Ureter (tissue), 1 donor: ENCODE measurements around the gene SLC39A11. TPM values are rescaled to one million over a fixed set of nuclear protein-coding genes. Genes with fewer than 3 reads are reported as not detected.
A peak's percentile ranks its signal among the peaks of the same experiment; 100 is the strongest.
"Not testable (repeated sequence)": the region's sequence is repeated elsewhere in the genome, so short reads cannot be mapped to it uniquely, and the experiment has no call there.

Experiments
- DNase-seq: peaks from one replicate; pipeline ENCODE4 v3.0.0-alpha.2; 2020; ENCODE audit warnings: low spot score
- total RNA-seq: library from RNA; stranded (reverse); gene quantifications from one replicate; pipeline ENCODE4 v1.2.4, GENCODE V29; 2023
- donor health status: DM: yes; HTN: yes; CAD: no.

The SLC39A11 gene
- total RNA-seq, 1 donor from 2014 or later: 60.3 TPM

DNA sequence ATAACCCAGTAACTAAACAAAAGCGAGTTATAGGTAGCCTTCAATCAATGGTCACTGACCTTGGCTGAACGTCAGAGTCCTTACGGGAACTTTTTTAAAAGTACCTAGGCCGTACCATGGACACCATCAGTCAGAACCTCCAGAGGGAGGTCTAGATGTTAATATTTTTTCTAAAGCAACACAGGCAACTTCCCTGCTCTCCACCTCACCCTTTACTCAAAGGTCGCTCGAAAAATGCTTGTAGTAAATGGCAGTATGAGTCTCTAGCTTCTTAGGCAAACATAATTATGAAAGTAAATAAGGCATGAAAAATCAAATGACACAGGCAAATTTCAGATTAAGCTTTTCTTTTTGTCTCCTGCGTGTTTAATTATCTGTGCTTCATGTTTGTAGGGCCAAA is 82.1 kb downstream of the SLC39A11 start:
- no peak for DNase-seq

DNA sequence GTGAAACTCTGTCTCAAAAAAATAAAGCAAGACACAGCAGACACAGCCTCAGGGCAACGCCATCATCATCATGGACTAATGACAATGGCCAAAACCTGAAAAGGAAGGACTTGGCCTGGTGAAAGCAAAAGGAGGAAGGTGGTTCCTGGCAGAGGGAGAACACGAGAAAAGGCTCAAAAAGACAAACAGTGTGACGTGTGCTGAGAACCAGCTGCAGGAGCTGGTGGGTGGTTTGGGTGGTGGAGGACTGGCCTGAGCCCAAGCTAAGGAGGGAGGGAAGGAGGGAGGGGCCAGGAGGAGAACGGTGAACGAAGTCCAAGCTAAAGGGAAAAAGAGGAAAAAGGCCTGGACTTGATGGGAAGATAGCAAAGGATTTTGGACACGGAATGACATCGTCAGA is 85.1 kb downstream of the SLC39A11 start:
- DNase-seq: no peak

DNA sequence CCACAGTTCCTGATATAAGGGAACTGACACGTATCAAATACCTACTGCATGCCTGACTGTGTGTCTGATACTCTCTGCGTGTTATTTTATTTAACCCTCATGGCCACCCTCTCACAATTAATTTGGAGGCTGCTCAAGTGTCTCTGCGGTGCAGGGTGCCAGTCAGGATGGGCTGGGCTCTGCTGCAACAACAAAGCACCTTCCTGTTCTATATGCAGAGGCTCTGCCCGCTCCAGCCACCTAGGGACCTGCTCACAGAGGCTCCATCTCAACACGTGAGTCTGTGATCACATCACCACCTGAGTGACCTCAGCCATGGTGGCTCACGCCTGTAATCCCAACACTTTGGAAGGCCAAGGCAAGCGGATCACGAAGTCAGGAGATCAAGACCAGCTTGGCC is 87.1 kb downstream of the SLC39A11 start:
- DNase-seq: no peak

DNA sequence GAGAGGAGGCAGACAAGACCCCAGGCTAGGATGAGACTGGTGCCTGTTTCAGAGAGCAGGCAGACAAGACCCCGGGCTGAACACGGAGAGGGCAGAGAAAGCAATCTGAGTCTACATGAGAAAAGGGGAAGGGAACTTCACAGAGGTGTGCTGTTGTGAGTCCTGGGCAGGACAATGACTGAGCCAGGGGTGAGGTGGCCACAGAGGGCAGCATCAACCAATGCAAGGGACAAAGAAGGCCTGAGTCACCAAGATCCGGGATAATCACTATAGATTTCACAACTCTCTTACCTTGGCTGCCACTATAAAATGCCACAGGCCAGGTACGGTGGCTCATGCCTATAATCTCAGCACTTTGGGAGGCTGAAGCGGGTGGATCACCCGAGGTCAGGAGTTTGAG is 89.0 kb downstream of the SLC39A11 start:
- DNase-seq: no peak

DNA sequence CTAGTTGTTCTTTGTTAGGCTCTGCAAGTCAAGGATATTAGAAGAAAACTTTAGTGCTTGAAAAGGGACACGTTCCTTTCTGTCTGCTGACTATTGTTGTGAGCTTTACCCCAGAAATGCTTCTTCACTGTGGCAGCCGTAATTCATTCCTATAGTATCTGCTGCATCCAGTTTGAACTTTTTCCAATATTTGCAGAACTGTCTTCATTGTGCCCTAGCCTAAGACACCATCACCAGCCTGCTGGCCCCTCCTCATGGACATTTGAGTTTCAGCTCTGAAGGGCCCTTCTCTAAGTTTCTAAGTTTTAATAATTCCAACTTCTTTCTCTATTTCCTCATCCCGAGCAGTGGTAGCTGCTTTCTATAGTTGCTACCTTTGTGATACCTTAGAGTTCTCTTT is 91.7 kb downstream of the SLC39A11 start:
- DNase-seq: no peak

DNA sequence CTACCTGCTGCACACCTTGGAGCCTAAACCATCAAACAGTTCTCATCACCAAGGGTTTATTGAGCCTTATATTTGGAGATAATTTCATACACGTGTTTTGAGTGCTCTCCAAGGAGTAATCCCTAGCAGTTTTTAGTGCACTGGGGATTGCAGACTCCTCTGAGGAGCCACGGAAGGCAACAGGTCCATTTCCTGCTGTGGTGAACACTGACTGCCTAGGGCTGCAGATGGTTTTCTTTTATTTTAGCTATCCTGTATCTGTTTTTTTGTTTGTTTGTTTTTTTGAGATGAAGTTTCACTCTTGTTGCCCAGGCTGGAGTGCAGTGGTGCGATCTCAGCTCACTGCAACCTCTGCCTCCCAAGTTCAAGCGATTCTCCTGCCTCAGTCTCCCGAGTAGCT is 93.0 kb downstream of the SLC39A11 start:
- not testable (repeated sequence) for DNase-seq

DNA sequence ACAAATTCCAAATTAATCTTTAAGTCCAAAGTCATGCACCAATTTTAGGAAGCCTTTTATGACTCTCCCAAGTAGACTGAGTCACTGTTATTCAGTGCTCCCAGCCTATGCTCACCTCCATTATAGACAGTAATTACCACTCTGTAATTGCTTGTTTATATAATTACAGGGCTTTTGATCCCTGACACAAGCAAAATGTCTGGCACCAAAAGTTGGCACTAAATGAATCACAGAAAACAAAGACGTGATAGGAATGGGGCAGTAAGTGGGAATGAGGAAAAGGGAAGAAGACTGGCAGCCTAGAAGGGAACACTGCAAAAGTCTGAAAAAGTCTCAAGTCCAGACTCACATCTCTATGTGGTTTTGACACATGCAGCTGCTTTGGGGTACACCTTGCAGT is 94.1 kb downstream of the SLC39A11 start:
- DNase-seq: no peak

DNA sequence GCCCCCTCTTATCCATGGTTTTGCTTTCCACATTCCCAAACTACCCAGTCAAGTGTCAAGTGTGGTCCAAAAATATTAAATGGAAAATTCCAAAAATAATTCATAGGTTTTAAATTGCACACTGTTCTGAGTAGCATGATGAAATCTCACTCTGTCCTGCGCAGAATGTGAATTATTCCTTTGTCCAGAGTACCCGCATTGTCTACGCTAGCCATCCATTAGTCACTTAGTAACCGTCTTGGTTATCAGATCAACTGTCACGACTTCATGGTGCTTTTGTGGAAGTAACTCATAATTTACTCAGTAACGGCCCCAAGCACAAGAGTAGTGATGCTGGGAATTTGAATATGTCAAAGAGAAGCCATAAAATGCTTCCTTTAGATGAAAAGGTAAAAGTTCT is 94.9 kb downstream of the SLC39A11 start:
- DNase-seq: no peak

DNA sequence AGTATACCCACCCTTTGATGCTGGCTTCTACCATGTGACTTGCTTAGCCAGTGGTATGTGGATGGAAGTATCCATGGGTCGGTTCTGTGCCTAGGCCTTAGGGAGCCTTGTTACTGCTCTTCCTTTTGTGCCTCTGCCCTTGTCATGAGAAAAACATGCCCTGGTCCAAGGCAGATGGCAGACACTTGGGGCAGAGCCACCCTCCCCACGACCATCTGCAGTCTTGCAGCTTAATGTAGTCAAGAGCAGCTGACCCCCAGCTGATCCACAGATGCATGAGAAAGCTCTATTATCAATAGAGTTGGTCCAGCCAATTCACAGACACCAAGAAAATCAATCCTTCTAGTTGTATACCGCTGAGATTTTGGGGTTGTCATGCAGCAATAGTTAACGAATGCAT is 95.7 kb downstream of the SLC39A11 start:
- no peak for DNase-seq

DNA sequence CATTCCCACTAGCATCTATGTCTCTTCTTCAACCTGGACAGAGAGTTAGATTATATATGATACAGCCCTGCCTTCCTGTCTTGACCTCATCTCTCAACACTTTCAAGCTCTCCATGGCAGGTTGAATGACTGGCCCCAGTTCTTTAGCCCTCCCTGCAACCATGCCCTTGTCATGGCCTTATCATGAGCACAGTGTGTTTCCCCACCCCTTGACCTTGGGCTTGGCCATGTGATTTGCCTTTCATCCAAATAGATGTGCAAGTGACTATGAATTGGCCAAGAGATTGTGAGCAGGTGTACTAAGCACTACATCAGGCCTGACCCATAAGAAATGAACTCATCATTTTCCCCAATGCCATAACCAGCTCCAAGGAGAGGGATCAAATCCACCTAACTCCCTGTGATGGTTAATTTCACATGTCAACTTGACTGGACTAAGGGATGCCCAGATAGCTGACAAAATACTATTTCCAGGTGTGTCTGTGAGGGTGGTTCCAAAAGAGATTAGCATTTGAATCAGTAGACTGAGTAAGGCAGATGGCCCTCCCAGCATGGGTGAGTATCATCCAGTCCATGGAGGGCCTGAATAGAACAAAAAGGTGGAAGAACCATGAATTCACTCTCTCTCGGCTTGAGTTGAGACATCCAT is 97.4 kb downstream of the SLC39A11 start:
- no peak for DNase-seq

DNA sequence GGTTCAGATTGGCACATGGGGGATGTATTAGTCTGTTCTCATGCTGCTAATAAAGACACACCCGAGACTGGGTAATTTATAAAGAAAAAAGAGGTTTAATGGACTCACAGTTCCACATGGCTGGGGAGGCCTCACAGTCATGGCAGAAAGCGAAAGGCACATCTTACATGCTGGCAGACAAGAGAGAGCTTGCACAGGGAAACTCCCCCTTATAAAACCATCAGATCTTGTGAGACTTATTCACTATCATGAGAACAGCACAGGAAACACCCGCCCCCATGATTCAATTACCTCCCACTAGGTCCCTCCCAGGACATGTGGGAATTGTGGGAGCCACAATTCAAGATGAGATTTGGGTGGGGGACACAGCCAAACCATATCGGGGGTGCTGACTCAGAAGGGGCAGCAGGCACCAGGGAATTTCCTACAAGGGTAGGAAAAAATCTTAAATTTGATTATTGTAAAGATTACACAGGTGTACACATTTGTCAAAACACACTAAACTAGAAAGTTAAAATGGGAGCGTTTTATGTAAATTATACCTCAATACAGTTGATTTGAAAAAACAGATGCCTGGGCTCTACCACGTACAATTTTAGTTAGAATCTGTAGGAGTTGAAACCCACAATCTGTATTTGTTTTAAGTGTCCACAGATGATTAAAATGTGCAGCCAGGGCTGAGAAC is 99.6 kb downstream of the SLC39A11 start:
- DNase-seq: not testable (repeated sequence)

DNA sequence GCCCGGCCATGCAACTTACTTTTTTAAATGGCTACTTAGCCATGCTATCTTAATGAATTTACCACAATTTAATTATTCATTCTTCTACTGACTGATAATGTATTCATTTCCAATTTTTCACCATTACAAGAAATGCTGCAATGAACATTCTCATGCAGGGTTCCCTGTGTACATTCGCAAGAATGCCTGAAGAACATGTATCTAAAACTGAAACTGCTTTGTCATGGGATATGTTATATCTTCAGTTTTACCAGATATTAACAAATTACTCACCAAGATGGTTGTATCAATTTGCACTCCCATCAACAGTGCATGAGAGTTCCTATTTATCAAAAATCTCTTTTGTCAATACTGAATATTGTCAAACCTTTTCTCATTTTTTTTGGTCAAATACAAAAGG is 100.8 kb downstream of the SLC39A11 start:
- no peak for DNase-seq

DNA sequence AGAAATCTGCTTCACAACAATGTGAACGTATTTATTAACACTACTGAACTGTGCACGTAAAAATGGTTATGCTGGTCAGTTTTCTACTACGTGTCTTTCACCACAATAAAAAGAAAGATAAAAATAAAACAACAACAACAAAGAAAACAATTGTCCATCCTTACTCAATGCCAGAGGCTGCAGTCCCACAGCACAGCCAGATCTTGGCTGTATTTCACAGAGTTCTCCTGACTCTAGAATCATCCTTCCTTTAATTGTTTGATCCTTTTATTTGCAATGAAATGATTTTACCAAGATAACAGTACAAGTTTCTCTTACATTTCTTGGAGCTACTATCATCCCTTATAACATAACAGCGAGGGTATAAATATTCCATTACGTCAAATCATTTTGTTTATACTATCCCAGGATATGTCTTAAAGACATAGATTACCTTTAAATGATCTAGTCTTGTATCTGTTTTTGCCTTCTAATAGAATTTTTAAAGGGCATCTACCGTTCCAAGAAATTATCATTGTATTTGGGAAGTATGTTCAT is 103.3 kb downstream of the SLC39A11 start:
- DNase-seq: no peak

DNA sequence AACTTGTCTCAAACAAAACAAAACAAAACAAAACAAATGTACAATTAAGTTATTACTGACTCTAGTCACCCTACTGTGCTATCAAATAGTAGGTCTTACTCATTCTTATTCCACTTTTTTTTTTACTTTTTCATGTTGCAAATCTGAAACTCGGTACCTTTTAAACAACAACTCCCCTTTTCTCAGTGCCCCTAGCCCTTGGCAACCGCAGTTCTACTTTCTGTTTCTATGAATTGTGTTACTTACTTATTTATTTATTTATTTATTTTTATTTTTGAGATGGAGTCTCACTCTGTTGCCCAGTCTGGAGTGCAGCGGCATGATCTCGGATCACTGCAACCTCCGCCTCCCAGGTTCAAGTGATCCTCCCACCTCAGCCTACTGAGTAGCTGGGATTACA is 104.0 kb downstream of the SLC39A11 start:
- DNase-seq: no peak

DNA sequence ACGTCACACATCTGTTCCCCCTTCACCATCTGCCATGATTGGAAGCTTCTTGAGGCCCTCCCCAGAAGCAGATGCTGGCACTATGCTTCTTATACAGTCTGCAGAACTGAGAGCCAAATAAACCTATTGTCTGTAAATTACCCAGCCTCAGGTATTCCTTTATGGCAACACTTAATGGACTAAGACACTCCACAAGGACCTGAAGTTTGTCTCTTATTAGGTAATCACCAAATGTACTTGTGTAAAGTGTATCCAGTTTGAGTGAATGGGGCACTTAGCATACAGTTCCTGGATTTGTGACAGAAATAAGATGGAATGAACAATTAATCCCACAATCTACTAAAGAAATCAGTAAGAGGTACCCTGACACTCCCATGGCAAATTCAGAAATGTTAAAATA is 105.3 kb downstream of the SLC39A11 start:
- no peak for DNase-seq

DNA sequence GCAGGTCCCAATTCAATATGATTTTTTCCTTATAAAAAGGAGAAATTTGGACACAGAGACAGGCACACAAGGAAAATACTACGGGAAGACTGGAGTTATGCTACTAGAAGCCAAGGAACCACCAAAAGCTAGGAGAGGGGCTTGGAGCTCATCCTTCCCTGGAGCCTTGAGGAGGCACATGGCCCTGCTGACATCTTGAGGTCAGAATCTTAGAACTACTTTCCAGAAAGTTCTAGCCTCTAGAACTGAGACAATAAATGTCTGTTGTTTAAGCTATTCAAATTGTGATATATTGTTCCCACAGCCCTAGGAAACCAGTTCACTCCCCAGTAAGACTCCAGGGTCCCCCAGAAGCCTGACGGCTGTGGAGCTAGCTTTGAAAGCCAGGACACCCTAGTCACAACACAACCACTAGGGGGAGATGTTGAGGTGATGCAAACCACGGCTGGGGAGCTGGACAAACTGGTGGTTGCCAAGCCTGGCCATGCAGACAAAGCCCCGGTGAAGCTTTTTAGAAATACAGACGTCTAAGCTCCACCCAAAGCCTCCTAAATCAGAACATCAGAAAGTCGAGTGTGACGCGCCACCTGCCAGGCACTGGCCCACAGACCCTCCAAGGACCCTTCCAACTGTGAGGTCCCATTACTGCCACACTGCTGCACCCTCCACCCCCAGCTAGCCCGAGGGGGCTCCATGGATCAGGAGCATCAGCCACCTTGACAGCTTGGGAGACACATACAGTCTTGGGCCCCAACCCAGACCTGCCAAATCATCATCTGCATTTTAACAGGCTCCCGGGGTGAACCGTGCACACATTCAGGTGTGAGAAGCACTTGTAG is 106.4 kb downstream of the SLC39A11 start:
- peak; percentile 67 for DNase-seq

DNA sequence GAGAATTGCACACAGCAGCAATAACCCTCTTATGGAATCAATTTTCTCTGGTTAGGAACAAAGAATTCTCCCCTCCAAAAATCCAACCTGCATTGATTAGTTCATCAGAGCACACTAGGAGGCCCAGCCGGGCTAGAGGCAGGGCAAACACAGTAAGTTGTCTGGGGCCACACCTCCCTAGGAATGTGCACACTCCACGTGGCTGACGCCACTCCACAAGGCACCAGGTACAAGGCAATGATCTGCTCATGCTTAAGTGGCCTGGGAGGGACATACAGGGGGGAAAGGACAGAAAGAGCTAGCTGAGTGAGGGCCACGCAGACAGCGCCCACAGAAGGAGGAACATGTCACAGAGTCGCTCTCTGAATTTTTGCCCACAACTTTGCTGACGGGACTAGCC is 107.6 kb downstream of the SLC39A11 start:
- DNase-seq: no peak

DNA sequence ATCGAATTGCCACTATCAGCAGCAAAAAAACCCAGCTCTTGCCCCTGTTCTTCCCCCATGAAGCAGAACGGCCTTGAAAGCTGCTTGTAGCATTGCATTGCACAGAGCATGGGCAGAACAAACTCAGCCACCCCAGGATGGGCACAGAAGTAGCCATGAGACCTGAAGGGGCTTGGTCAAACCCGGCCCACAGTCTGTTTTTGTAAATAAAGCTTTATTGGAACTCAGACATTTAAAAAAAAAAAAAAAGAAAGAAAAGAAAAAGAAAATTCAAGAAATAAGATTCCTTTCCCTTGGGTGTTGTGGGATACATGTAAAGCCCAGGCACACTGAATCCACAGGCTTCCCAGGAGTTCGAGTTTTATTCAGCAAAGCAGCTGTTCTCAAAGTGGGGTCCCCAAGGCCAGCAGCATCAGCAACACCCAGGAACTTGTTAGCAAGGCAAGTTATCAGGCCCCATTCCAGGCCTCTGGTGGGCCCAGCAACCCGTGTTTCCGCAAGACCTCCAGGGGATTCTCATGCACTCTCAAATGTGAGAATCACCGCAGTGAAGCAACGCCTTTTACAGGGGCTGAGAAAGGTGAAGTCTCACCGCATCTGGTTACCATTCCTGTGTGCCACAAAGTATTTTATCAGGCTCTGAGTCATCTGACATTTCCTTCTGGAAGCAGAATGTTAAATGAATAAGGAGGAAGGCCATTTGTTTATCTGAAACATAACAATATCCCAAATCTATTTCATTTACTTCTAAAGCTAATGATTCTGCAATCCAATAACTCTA is 108.2 kb downstream of the SLC39A11 start:
- no peak for DNase-seq

DNA sequence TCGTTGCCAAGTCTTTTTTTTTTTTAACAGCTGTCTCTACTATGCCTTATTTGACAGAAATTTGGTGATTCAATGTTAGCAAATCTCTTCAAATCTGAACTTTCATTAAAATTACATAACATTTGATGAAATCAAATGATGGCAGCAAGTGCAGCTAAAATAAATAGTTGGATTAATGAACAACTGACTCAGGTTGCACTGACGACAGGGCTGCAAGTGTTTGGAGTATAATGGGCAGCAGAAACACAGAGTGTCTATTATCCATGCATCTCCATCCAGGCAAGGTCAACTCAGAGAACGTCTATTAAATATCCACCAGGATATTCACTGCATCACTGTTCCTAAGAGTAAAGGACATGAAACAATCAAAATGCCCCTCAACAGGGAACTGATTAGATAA is 109.8 kb downstream of the SLC39A11 start:
- no peak for DNase-seq

DNA sequence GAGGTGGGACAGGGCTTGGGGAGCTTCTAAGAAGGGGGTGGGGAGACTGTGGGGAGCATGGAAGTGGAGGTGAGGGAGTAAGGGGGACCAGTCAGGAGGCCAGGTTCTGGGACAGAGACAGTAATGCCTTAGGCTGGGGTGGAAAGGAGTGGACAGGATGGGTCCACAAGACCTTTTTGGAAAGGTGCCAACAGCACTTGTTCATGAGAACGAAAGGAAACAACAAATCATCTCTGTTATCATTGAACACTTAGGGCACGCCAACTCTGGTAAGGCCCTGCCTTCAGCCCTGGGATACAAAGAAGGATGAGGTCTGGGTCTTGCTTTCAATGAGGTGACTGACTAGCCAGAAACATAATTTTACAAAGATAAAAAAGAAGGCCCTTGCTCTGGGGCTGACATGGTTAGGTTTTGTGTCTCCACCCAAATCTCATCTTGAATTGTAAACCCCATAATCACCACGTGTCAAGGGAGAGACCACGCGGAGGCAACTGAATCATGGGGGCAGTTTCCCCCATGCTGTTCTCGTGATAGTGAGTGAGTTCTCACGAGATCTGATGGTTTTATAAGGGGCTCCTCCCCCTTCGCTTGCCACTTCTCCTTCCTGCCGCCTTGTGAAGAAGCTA is 113.8 kb downstream of the SLC39A11 start:
- DNase-seq: no peak

DNA sequence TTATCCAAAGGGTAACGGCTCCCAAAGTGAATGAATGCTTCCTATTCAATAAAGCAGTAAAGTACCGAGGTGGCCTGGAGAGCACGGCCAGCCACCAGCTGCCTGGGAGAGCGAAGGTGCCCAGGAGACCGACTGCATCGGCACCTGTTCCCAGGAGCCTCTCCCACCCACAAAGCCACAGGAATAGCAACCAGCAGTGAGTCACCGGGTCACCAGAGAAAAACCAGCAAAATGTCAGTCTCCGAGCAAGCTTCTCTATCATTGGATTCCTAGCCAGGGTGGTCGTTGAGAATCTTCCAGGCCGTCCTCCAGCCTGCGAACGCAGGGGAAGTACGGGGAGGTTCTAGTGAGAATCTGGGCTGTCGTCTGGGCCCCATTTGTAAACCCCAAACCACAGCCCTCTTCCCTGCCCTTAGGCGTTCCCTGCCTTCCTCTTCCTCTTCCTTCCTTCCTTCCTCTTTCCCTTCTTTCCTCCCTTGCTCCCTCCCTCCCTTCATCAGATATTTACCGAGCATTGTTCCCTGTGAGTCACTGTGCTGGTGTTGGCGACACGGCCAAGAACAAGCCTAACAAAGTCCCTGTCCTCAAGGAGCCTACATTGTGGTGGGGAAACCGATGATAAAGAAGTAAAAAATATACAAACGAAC is 114.6 kb downstream of the SLC39A11 start:
- DNase-seq: no peak
